Neural progenitor cell (in vitro differentiated cells): Measurements from ENCODE around the gene GSTM4. TPM values are rescaled to one million over a fixed set of nuclear protein-coding genes. Genes with fewer than 3 reads are reported as not detected.
A peak's percentile ranks its signal among the peaks of the same experiment; 100 is the strongest.

Experiments
- DNase-seq: peaks from one replicate; pipeline ENCODE4 v3.0.0-alpha.2; 2016; ENCODE audit warnings: low spot score
- H2AFZ ChIP-seq: fragments of 200-600 bp; sonication (generic); replicated peaks from 2 replicates; pipeline ENCODE4 v1.6.1; 2016; ENCODE audit warnings: antibody characterized with exemption
- H3F3A ChIP-seq: fragments of 200-600 bp; sonication (generic); 2 replicates; pipeline ENCODE4 v1.6.1; 2016; ENCODE audit warnings: antibody characterized with exemption, low read depth
- H3K27ac ChIP-seq: fragments of 200-600 bp; sonication (generic); 2 replicates; pipeline ENCODE4 v1.5.1; 2016; ENCODE audit warnings: mild to moderate bottlenecking
- H3K27me3 ChIP-seq: fragments of 200-600 bp; sonication (generic); 2 replicates; pipeline ENCODE4 v1.6.1; 2016; ENCODE audit warnings: mild to moderate bottlenecking, moderate library complexity
- H3K36me3 ChIP-seq: fragments of 200-600 bp; sonication (generic); 2 replicates; pipeline ENCODE4 v1.5.1; 2016
- H3K4me1 ChIP-seq: fragments of 200-600 bp; sonication (generic); 2 replicates; pipeline ENCODE4 v1.6.1; 2016; ENCODE audit warnings: mixed run types
- H3K4me2 ChIP-seq: fragments of 200-600 bp; sonication (generic); 2 replicates; pipeline ENCODE4 v1.6.1; 2016
- H3K4me3 ChIP-seq: fragments of 200-600 bp; sonication (generic); 2 replicates; pipeline ENCODE4 v1.5.1; 2016
- H3K79me2 ChIP-seq: fragments of 200-600 bp; sonication (generic); 2 replicates; pipeline ENCODE4 v1.6.1; 2016; ENCODE audit warnings: low read depth
- H3K9ac ChIP-seq: fragments of 200-600 bp; sonication (generic); 2 replicates; pipeline ENCODE4 v1.6.1; 2016
- H3K9me3 ChIP-seq: fragments of 200-600 bp; sonication (generic); 2 replicates; pipeline ENCODE4 v1.5.1; 2016; ENCODE audit warnings: low read depth
- H4K20me1 ChIP-seq: fragments of 200-600 bp; sonication (generic); 2 replicates; pipeline ENCODE4 v1.6.1; 2016; ENCODE audit warnings: low read depth
- H3K27ac Mint-ChIP-seq: 3 replicates; pipeline ENCODE4 v1.8.0; 2021; ENCODE audit warnings: mixed read lengths
- H3K27me3 Mint-ChIP-seq: 2 replicates; pipeline ENCODE4 v1.8.0; 2022; ENCODE audit warnings: low read depth, mild to moderate bottlenecking, inconsistent platforms, moderate library complexity, mixed read lengths; ENCODE audit not compliant: insufficient read depth
- H3K36me3 Mint-ChIP-seq: 3 replicates; pipeline ENCODE4 v1.8.0; 2021; ENCODE audit warnings: mixed read lengths
- H3K4me1 Mint-ChIP-seq: 3 replicates; pipeline ENCODE4 v1.8.0; 2021; ENCODE audit warnings: mixed read lengths
- H3K4me3 Mint-ChIP-seq: 3 replicates; pipeline ENCODE4 v1.8.0; 2021; ENCODE audit warnings: mild to moderate bottlenecking, moderate library complexity, mixed read lengths
- H3K9me3 Mint-ChIP-seq: 3 replicates; pipeline ENCODE4 v1.8.0; 2020; ENCODE audit warnings: mixed read lengths
- CTCF ChIP-seq: fragments of 200-600 bp; sonication (generic); IDR thresholded peaks from 2 replicates; pipeline ENCODE4 v1.5.1; 2017; ENCODE audit warnings: antibody characterized with exemption, mild to moderate bottlenecking
- EZH2 ChIP-seq: fragments of 200-600 bp; sonication (generic); IDR thresholded peaks from 2 replicates; pipeline ENCODE4 v1.6.1; 2017; ENCODE audit warnings: antibody characterized with exemption, mild to moderate bottlenecking, moderate library complexity
- EZH2phosphoT487 ChIP-seq: fragments of 200-600 bp; sonication (generic); IDR thresholded peaks from 2 replicates; pipeline ENCODE4 v1.6.1; 2017; ENCODE audit warnings: antibody characterized with exemption
- total RNA-seq: library from RNA; depleted of rRNA; stranded (reverse); fragments of >200 nt; gene quantifications from 2 replicates; pipeline ENCODE4 v1.2.3, GENCODE V29; 2015; ENCODE audit warnings: low replicate concordance

The GSTM4 gene
- total RNA-seq, 1 donor from 2014 or later, result 4.3 TPM

GRCh38 chr1:109639841-109640184, 16.1 kb upstream of the GSTM4 start:
- no peaks in the 10 kb centered on the region for H3K79me2 ChIP-seq
- no peak overlapping the region for H3K4me2 ChIP-seq
- DNase-seq, result no peak
- Mint-ChIP-seq H3K4me1 (peaks cover 36% of the 10 kb centered on the region), H3K27me3 (peaks cover 11% of the 10 kb centered on the region), H3K27ac (peak overlapping the region; percentile 82), H3K4me3 (no peak overlapping the region), H3K9me3 (peaks cover 5% of the 10 kb centered on the region), H3K36me3 (no peaks in the 10 kb centered on the region)
- H4K20me1 ChIP-seq, result no peaks in the 10 kb centered on the region
- no peaks in the 10 kb centered on the region for H3K36me3 ChIP-seq
- no peaks in the 10 kb centered on the region for H3K9me3 ChIP-seq
- peaks cover 17% of the 10 kb centered on the region for H3K4me1 ChIP-seq
- H3K9ac ChIP-seq, result no peak overlapping the region
- no peak overlapping the region for H3K4me3 ChIP-seq
- no peaks in the 10 kb centered on the region for H3F3A ChIP-seq
- no peak for TF ChIP-seq EZH2
- no peak for TF ChIP-seq CTCF
- no peak for TF ChIP-seq EZH2phosphoT487
- H3K27ac ChIP-seq, result no peak overlapping the region
- H3K27me3 ChIP-seq, result peaks cover 8% of the 10 kb centered on the region
- H2AFZ ChIP-seq, result no peak overlapping the region

- peaks cover 9% of the 10 kb centered on the region for H3K9me3 Mint-ChIP-seq
- peaks cover 37% of the 10 kb centered on the region for H3K4me1 Mint-ChIP-seq
- peak; percentile 79 for DNase-seq
Observed at GRCh38 chr1:109640285-109640865, 15.5 kb upstream of the GSTM4 start.

GRCh38 chr1:109641078-109641740, 14.7 kb upstream of the GSTM4 start:
- H3K36me3 ChIP-seq, result no peaks in the 10 kb centered on the region
- H3K9me3 ChIP-seq, result no peaks in the 10 kb centered on the region
- Mint-ChIP-seq H3K27ac (peak overlapping the region; percentile 47), H3K27me3 (peaks cover 11% of the 10 kb centered on the region), H3K36me3 (no peaks in the 10 kb centered on the region), H3K4me3 (no peak overlapping the region), H3K4me1 (peaks cover 29% of the 10 kb centered on the region), H3K9me3 (peaks cover 12% of the 10 kb centered on the region)
- H3K4me1 ChIP-seq, result peaks cover 10% of the 10 kb centered on the region
- H4K20me1 ChIP-seq, result no peaks in the 10 kb centered on the region
- H3K4me2 ChIP-seq, result no peak overlapping the region
- peaks cover 8% of the 10 kb centered on the region for H3K27me3 ChIP-seq
- no peak overlapping the region for H3K27ac ChIP-seq
- no peak overlapping the region for H2AFZ ChIP-seq
- no peak for DNase-seq
- H3K4me3 ChIP-seq, result no peak overlapping the region
- no peaks in the 10 kb centered on the region for H3K79me2 ChIP-seq
- TF ChIP-seq CTCF (no peak), EZH2phosphoT487 (no peak)
- H3F3A ChIP-seq, result no peaks in the 10 kb centered on the region
- no peak overlapping the region for H3K9ac ChIP-seq

More at GRCh38 chr1:109640285-109640865, 15.5 kb upstream of the GSTM4 start:
- H3K4me3 Mint-ChIP-seq, result no peak overlapping the region
- Histone ChIP-seq H3F3A (no peaks in the 10 kb centered on the region), H3K79me2 (no peaks in the 10 kb centered on the region), H3K4me2 (no peak overlapping the region), H3K9ac (no peak overlapping the region), H2AFZ (no peak overlapping the region), H3K27me3 (peaks cover 8% of the 10 kb centered on the region), H3K9me3 (no peaks in the 10 kb centered on the region), H3K36me3 (no peaks in the 10 kb centered on the region), H4K20me1 (no peaks in the 10 kb centered on the region), H3K4me3 (no peak overlapping the region), H3K4me1 (peaks cover 17% of the 10 kb centered on the region), H3K27ac (no peak overlapping the region)
- TF ChIP-seq EZH2 (no peak), CTCF (peak; percentile 90)
- no peaks in the 10 kb centered on the region for H3K36me3 Mint-ChIP-seq
- peaks cover 11% of the 10 kb centered on the region for H3K27me3 Mint-ChIP-seq
- peak overlapping the region; percentile 82 for H3K27ac Mint-ChIP-seq
